Hepatocyte (in vitro differentiated cells): ENCODE measurements around the gene ERBB4. TPM values are rescaled to one million over a fixed set of nuclear protein-coding genes. Genes with fewer than 3 reads are reported as not detected.

ENCODE experiments used
- DNase-seq: peaks from one replicate; pipeline ENCODE4 v3.0.0-alpha.2; 2016; ENCODE audit warnings: low spot score
- H2AFZ ChIP-seq: fragments of 200-600 bp; sonication (generic); 2 replicates; pipeline ENCODE4 v1.6.0; 2016; ENCODE audit warnings: antibody characterized with exemption, mild to moderate bottlenecking
- H3K27ac ChIP-seq: fragments of 200-600 bp; sonication (generic); 2 replicates; pipeline ENCODE4 v1.5.1; 2016; ENCODE audit warnings: mild to moderate bottlenecking
- H3K27me3 ChIP-seq: fragments of 200-600 bp; sonication (generic); 2 replicates; pipeline ENCODE4 v1.6.1; 2016
- H3K36me3 ChIP-seq: fragments of 200-600 bp; sonication (generic); replicated peaks from 2 replicates; pipeline ENCODE4 v1.5.1; 2016; ENCODE audit warnings: low read depth; ENCODE audit not compliant: insufficient read depth
- H3K4me1 ChIP-seq: fragments of 200-600 bp; sonication (generic); 2 replicates; pipeline ENCODE4 v1.5.1; 2016; ENCODE audit warnings: mild to moderate bottlenecking, moderate library complexity; ENCODE audit not compliant: insufficient read depth
- H3K4me2 ChIP-seq: fragments of 200-600 bp; sonication (generic); 2 replicates; pipeline ENCODE4 v1.6.0; 2016
- H3K4me3 ChIP-seq: fragments of 200-600 bp; sonication (generic); 2 replicates; pipeline ENCODE4 v1.5.1; 2016; ENCODE audit warnings: mild to moderate bottlenecking
- H3K79me2 ChIP-seq: fragments of 200-600 bp; sonication (generic); 2 replicates; pipeline ENCODE4 v1.6.0; 2017; ENCODE audit warnings: mild to moderate bottlenecking
- H3K9me2 ChIP-seq: fragments of 200-600 bp; sonication (generic); replicated peaks from 2 replicates; pipeline ENCODE4 v1.6.0; 2017; ENCODE audit warnings: mild to moderate bottlenecking; ENCODE audit not compliant: insufficient read depth
- H3K9me3 ChIP-seq: fragments of 200-600 bp; sonication (generic); 2 replicates; pipeline ENCODE4 v1.5.1; 2016; ENCODE audit warnings: low read depth, mild to moderate bottlenecking
- H4K20me1 ChIP-seq: fragments of 200-600 bp; sonication (generic); 2 replicates; pipeline ENCODE4 v1.6.0; 2016; ENCODE audit warnings: mild to moderate bottlenecking; ENCODE audit not compliant: insufficient read depth, poor library complexity, severe bottlenecking
- CTCF ChIP-seq: fragments of 200-600 bp; sonication (generic); IDR thresholded peaks from 2 replicates; pipeline ENCODE4 v1.5.1; 2016; ENCODE audit warnings: antibody characterized with exemption, mild to moderate bottlenecking; ENCODE audit not compliant: poor library complexity
- EZH2 ChIP-seq: fragments of 200-600 bp; sonication (generic); IDR thresholded peaks from 2 replicates; pipeline ENCODE4 v1.6.1; 2016; ENCODE audit warnings: antibody characterized with exemption, mild to moderate bottlenecking, borderline replicate concordance
- EZH2phosphoT487 ChIP-seq: fragments of 200-600 bp; sonication (generic); IDR thresholded peaks from one replicate; pipeline ENCODE4 v1.6.1; 2018; ENCODE audit warnings: antibody characterized with exemption, mild to moderate bottlenecking, low read depth, moderate library complexity; ENCODE audit not compliant: unreplicated experiment, severe bottlenecking
- WGBS: methylation state at CpG from one replicate; pipeline ENCODE4 v1.1.6; 2016; ENCODE audit warnings: low lambda C conversion rate; ENCODE audit errors: missing lambda C conversion rate; 5-methylcytosine and 5-hydroxymethylcytosine counted together
- polyA plus RNA-seq: library from polyadenylated mRNA; unstranded; fragments of >200 nt; fragmentation: Nextera tagmentation; extraction: Ambion mirVana; gene quantifications from 2 replicates; pipeline ENCODE4 v1.2.1, GENCODE V29; 2016
- total RNA-seq: library from RNA; depleted of rRNA; stranded (reverse); fragments of >200 nt; gene quantifications from 2 replicates; pipeline ENCODE4 v1.2.3, GENCODE V29; 2014

ERBB4 gene
- total and polyA plus RNA-seq, 2 experiments from 2014 or later, result 3.4 to 3.9 TPM

GRCh38 chr2:211401328-211401727 is 1137.3 kb downstream of the ERBB4 start:
- 82% methylated on average over 2 of the region's 2 CpGs for WGBS
- H3K27me3 ChIP-seq, result no peaks in the 10 kb centered on the region

GRCh38 chr2:211397764-211398163 is 1140.8 kb downstream of the ERBB4 start:
- no peak overlapping the region for H2AFZ ChIP-seq
- H3K79me2 ChIP-seq, result no peaks in the 10 kb centered on the region
- H3K4me2 ChIP-seq, result no peak overlapping the region
- TF ChIP-seq EZH2, result no peak
- no peak for TF ChIP-seq EZH2phosphoT487
- TF ChIP-seq CTCF, result no peak
- WGBS, result 74% methylated on average over 2 of the region's 2 CpGs
- DNase-seq, result no peak
- no peak overlapping the region for H3K27ac ChIP-seq
- peaks cover 8% of the 10 kb centered on the region for H3K4me1 ChIP-seq
- H3K36me3 ChIP-seq, result no peaks in the 10 kb centered on the region
- H3K4me3 ChIP-seq, result no peak overlapping the region
- no peaks in the 10 kb centered on the region for H3K27me3 ChIP-seq
- no peaks in the 10 kb centered on the region for H3K9me3 ChIP-seq
- no peaks in the 10 kb centered on the region for H3K9me2 ChIP-seq
- H4K20me1 ChIP-seq, result no peaks in the 10 kb centered on the region

More at GRCh38 chr2:211401328-211401727, 1137.3 kb downstream of the ERBB4 start:
- no peaks in the 10 kb centered on the region for H4K20me1 ChIP-seq
- H3K36me3 ChIP-seq, result no peaks in the 10 kb centered on the region
- H3K27ac ChIP-seq, result no peak overlapping the region
- DNase-seq, result no peak
- H3K4me1 ChIP-seq, result no peaks in the 10 kb centered on the region
- TF ChIP-seq EZH2phosphoT487 (no peak), CTCF (no peak), EZH2 (no peak)
- H3K79me2 ChIP-seq, result no peaks in the 10 kb centered on the region
- H2AFZ ChIP-seq, result no peak overlapping the region
- no peaks in the 10 kb centered on the region for H3K9me3 ChIP-seq
- H3K4me2 ChIP-seq, result no peak overlapping the region
- H3K4me3 ChIP-seq, result no peak overlapping the region
- no peaks in the 10 kb centered on the region for H3K9me2 ChIP-seq

GRCh38 chr2:211396815-211397214 is 1141.8 kb downstream of the ERBB4 start:
- no peak overlapping the region for H2AFZ ChIP-seq
- no peaks in the 10 kb centered on the region for H4K20me1 ChIP-seq
- no peak overlapping the region for H3K4me2 ChIP-seq
- WGBS, result 46% methylated on average over 2 of the region's 2 CpGs
- H3K4me1 ChIP-seq, result peaks cover 8% of the 10 kb centered on the region
- no peaks in the 10 kb centered on the region for H3K9me2 ChIP-seq
- H3K4me3 ChIP-seq, result no peak overlapping the region
- no peak overlapping the region for H3K27ac ChIP-seq
- H3K36me3 ChIP-seq, result no peaks in the 10 kb centered on the region
- DNase-seq, result peak; percentile 8
- no peaks in the 10 kb centered on the region for H3K79me2 ChIP-seq
- H3K9me3 ChIP-seq, result no peaks in the 10 kb centered on the region
- TF ChIP-seq EZH2 (no peak), EZH2phosphoT487 (no peak), CTCF (no peak)
- H3K27me3 ChIP-seq, result no peaks in the 10 kb centered on the region

GRCh38 chr2:211391189-211391567 is 1147.4 kb downstream of the ERBB4 start:
- no peaks in the 10 kb centered on the region for H3K9me3 ChIP-seq
- no peak overlapping the region for H3K27ac ChIP-seq
- no peak overlapping the region for H2AFZ ChIP-seq
- H3K36me3 ChIP-seq, result no peaks in the 10 kb centered on the region
- WGBS, result 75% methylated on average over 3 of the region's 3 CpGs
- no peaks in the 10 kb centered on the region for H4K20me1 ChIP-seq
- no peak overlapping the region for H3K4me2 ChIP-seq
- H3K27me3 ChIP-seq, result no peaks in the 10 kb centered on the region
- TF ChIP-seq EZH2 (no peak), EZH2phosphoT487 (no peak), CTCF (no peak)
- no peak for DNase-seq
- H3K4me1 ChIP-seq, result peaks cover 8% of the 10 kb centered on the region
- no peaks in the 10 kb centered on the region for H3K9me2 ChIP-seq
- H3K79me2 ChIP-seq, result no peaks in the 10 kb centered on the region
- H3K4me3 ChIP-seq, result no peak overlapping the region
